ENCODE data around the gene FBN1. TPM values are rescaled to one million over a fixed set of nuclear protein-coding genes. Genes with fewer than 3 reads are reported as not detected.

FBN1 gene
- total and polyA plus RNA-seq, 2 donors (not counting 3 experiments of a cell fraction or from before 2014, with no cell fraction given): 107 to 111 TPM

- no peaks in the 10 kb centered on the region for H3K79me2 ChIP-seq (ENCODE audit: control insufficient read depth, insufficient read depth, low read length)
- DNase-seq (ENCODE audit: low read depth, low spot score): peak; percentile 48
- H3K9ac ChIP-seq (replicated peaks; ENCODE audit: extremely low read depth, insufficient read depth, low read length): no peak overlapping the region
- FAIRE-seq: peak; percentile 54
- dilution Hi-C loops (cut with MboI; ENCODE audit: extremely low pct_ligation_motif_present, low sequenced_read_pairs): no loop called here
- peaks cover 7% of the 10 kb centered on the region for H3K4me1 ChIP-seq (ENCODE audit: control insufficient read depth, extremely low read depth, insufficient read depth, low read length)
- H3K4me3 ChIP-seq (replicated peaks in 1 of 3; ENCODE audit: insufficient read depth in 1 of 3, low read depth in 1 of 3, low read length in 3 of 3): no peak overlapping the region
- no peaks in the 10 kb centered on the region for H3K9me1 ChIP-seq (replicated peaks; ENCODE audit: control insufficient read depth, extremely low read depth, insufficient read depth, low read length)
- peaks cover 0 to 3% of the 10 kb centered on the region in 2 experiments for H3K36me3 ChIP-seq (ENCODE audit: control insufficient read depth in 2 of 2, extremely low read depth in 1 of 2, insufficient read depth in 2 of 2, low read length in 2 of 2)
- POLR2A ChIA-PET: no interaction called here
- peak overlapping the region; percentile 25 for H3K4me2 ChIP-seq (ENCODE audit: insufficient read depth, low read length)
- intact Hi-C loops (cut with micrococcal nuclease): no loop called here
- CTCF ChIA-PET: interaction anchor here (1.2 kb wide), 1 partner anchor 70 kb away, joined by 3 read pairs; no protein-coding TSS in a partner anchor
- H3K27me3 ChIP-seq (ENCODE audit: control insufficient read depth in 2 of 2, insufficient read depth in 2 of 2, low read length in 2 of 2): no peaks in the 10 kb centered on the region
- peak overlapping the region; percentile 17 for H2AFZ ChIP-seq (ENCODE audit: low read depth, low read length)
- BruUV-seq (replicated peaks): no TSS peak
- no peaks in the 10 kb centered on the region for H4K20me1 ChIP-seq (replicated peaks; ENCODE audit: control insufficient read depth, extremely low read depth, insufficient read depth, low read length)
- no peak overlapping the region for H3K27ac ChIP-seq (ENCODE audit: insufficient read depth, low read depth, low read length)
- no peaks in the 10 kb centered on the region for H3K9me3 ChIP-seq (replicated peaks; ENCODE audit: control insufficient read depth, insufficient read depth, low read length)
- no peak for TF ChIP-seq JUN (IDR thresholded peaks at IDR 0.05; ENCODE audit: borderline replicate concordance, insufficient read depth, insufficient read length, low read depth)
- no peak for TF ChIP-seq GATA2 (IDR thresholded peaks at IDR 0.05; ENCODE audit: insufficient read depth, insufficient read length, low read depth, low read length)
- TF ChIP-seq FOS (IDR thresholded peaks at IDR 0.05; ENCODE audit: borderline replicate concordance, insufficient read depth, low read length): no peak
- TF ChIP-seq POLR2AphosphoS5 (IDR thresholded peaks at IDR 0.05; ENCODE audit: insufficient read depth, low read depth, low read length): no peak
- no peak for TF ChIP-seq MAX (IDR thresholded peaks at IDR 0.05; ENCODE audit: insufficient read depth, insufficient read length)
- no peak for TF ChIP-seq CTCF (IDR thresholded peaks at IDR 0.05; ENCODE audit: extremely low read depth in 1 of 2, insufficient read depth in 1 of 2, low read depth in 1 of 2, low read length in 2 of 2)
- no peak for TF ChIP-seq MYC (IDR thresholded peaks at IDR 0.05; ENCODE audit: low read depth, low read length)
- no peak for TF ChIP-seq POLR2A (IDR thresholded peaks at IDR 0.05; ENCODE audit: low read depth, low read length)
- TF ChIP-seq EZH2 (IDR thresholded peaks at IDR 0.05; ENCODE audit: borderline replicate concordance, low read depth, low read length, severe bottlenecking): no peak
These were observed 68.0 kb downstream of the FBN1 start for GRCh38 chr15:48577469-48577868.

All from endothelial cell of umbilical vein (primary cell).